ENCODE results near the gene ACVRL1. TPM values are rescaled to one million over a fixed set of nuclear protein-coding genes. Genes with fewer than 3 reads are reported as not detected.

ACVRL1 gene
- total RNA-seq, 1 donor, result 10.8 TPM

GRCh38 chr12:51960890-51961289 lies 53.6 kb downstream of the ACVRL1 start:
- no peak overlapping the region for H3K4me3 ChIP-seq (ENCODE audit: low read depth, low read length)
- no peak for DNase-seq (ENCODE audit: low read depth)
- no peak for TF ChIP-seq CTCF (IDR thresholded peaks at IDR 0.05; ENCODE audit: insufficient read depth, low read depth, low read length)

DNA sequence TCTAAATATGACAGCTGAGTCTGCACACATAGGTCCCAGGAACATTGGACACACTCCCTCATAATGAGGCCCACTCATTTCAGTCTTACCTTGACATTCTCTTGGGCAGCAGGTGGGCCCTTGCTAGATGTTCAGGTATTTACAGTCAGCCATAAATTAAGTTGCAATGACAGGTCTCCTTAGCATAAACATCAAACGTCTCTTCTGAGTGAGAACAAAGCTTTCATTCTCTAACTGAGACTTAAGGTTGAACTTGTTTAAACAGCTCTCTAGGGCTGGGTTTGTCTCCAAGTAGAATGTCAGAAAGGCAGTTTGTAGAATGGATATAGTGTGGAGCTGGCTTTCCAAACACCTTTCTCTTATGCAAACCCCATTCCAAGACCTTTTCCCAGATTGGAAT lies 54.5 kb downstream of the ACVRL1 start:
- no peak overlapping the region for H3K4me3 ChIP-seq (ENCODE audit: low read depth, low read length)
- TF ChIP-seq CTCF (IDR thresholded peaks at IDR 0.05; ENCODE audit: insufficient read depth, low read depth, low read length), result no peak
- DNase-seq (ENCODE audit: low read depth), result no peak

- TF ChIP-seq CTCF (IDR thresholded peaks at IDR 0.05; ENCODE audit: insufficient read depth, low read depth, low read length), result no peak
- H3K4me3 ChIP-seq (ENCODE audit: low read depth, low read length), result no peak overlapping the region
- DNase-seq (ENCODE audit: low read depth), result no peak
These were observed 55.4 kb downstream of the ACVRL1 start for GRCh38 chr12:51962737-51963136.

- no peak for TF ChIP-seq CTCF (IDR thresholded peaks at IDR 0.05; ENCODE audit: insufficient read depth, low read depth, low read length)
- no peak overlapping the region for H3K4me3 ChIP-seq (ENCODE audit: low read depth, low read length)
- no peak for DNase-seq (ENCODE audit: low read depth)
These were observed 56.2 kb downstream of the ACVRL1 start for GRCh38 chr12:51963477-51963876.

- H3K4me3 ChIP-seq (ENCODE audit: low read depth, low read length), result no peak overlapping the region
- no peak for DNase-seq (ENCODE audit: low read depth)
- no peak for TF ChIP-seq CTCF (IDR thresholded peaks at IDR 0.05; ENCODE audit: insufficient read depth, low read depth, low read length)
These were observed 62.3 kb downstream of the ACVRL1 start for GRCh38 chr12:51969643-51970042.

- peak; percentile 73 for TF ChIP-seq CTCF (IDR thresholded peaks at IDR 0.05; ENCODE audit: insufficient read depth, low read depth, low read length)
- no peak overlapping the region for H3K4me3 ChIP-seq (ENCODE audit: low read depth, low read length)
- peak; percentile 59 for DNase-seq (ENCODE audit: low read depth)
These were observed 63.8 kb downstream of the ACVRL1 start for GRCh38 chr12:51970904-51971646.
